Measurements from ENCODE around the gene SLC10A1.
"Not testable (repeated sequence)": the region's sequence is repeated elsewhere in the genome, so short reads cannot be mapped to it uniquely, and the experiment has no call there.

The SLC10A1 gene

DNA sequence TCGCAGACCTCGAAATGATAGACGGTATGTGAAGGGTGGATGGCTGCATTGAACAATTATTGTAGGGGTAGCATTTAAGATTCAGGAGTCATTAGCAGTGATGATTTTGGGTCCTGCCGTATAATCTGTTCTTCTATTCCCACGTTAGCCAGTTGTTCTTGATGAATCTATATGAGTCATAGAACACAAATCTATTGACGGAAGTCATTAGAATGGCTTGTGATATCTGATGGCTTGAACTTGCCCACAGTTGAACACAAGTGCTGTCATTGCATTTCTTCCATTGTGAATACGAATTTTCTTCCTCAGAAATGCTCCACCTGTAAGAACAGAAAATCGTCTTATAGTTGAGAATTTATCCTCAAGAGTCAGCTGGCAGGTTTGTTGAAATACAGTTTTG, 28.2 kb downstream of the SLC10A1 start:
- DNase-seq, result no peak

DNA sequence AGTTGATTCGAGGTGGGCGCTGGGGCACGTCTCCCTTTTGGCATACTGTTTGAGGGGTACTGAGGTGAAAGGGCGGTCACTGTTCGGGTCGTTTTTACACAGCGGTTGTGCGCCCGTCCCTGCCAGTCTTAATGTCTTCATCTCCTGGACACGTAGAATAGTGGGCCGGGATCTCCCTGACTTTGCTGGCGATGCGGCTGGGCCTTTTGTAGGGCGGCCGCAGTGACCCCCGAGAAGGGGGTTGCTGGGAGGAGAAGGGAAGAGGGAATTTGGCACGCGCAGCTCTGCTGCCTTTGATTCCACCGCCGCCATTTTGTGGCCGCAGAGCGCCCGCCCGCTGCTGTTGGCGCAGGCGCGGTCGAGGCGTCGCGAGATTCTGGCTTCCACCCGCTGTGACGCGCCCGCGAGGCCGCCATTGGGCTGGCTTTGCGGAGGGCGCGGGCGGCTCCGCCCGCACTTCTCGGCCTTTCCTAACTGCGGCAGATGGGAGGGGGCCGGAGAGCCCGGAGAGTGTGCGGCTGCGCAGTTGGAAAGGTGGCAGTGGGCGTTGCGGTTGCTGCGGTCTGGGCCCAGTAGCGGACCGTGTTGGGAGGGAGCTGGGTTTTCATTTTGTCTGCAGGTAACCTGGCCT, 29.6 kb downstream of the SLC10A1 start:
- DNase-seq, result peak; percentile 84

DNA sequence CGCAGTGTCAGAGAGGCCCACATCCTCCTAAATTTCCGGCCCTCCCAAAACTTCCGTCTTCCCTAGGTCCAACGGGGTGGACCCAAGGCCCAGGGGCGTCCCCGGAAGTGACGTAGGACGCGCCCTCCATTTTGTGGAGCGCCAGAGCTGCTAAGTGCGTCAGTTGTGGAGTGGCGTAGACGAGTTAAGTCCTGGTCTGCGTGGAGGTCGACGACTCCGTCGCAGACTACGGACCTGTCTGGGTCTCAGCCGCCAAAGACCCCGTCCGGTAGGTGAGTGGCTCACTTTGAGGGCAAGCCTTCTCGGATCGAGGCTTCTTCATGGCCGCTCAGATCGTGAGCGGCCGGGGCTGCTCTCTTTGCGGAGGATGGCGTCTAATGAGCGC, 30.1 kb downstream of the SLC10A1 start, which contains the start of gene SRSF5:
SRSF5 (plus strand) TSS at position 159 of the 385 bp plus-strand sequence. CDS start 1,015 bp downstream, outside the sequence.
- peak; percentile 90 for DNase-seq

DNA sequence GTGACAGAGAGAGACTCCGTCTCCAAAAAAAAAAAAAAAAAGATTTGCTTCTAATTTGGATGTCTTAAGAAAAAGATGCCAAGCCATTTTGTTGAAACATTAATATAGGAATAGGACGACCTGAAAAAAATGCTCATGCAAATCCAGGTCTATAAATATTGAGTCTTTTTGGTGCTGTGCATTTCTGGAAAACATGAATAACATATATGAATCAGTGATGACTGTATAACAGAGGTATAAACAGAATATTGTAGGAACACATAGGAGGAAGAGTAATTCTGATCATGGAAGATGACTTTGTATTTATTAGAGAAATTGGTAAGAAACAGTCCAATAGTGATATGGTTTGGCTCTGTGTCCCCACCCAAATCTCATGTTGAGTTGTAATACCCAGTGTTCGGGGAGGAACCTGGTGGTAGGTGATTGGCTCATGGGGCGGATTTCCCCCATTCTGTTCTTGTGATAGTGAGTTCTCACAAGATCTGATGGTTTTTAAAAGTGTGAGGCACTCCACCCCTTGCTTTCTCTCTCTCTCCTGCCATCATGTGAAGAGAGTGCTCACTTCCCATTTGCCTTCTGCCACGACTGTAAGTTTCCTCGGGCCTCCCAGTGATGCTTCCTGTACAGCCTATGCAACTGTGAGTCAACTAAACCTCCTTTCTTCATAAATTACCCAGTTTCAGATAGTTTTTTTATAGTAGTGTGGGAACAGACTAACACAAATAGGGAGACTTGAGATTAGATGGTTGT, 33.1 kb downstream of the SLC10A1 start:
- no peak for DNase-seq

DNA sequence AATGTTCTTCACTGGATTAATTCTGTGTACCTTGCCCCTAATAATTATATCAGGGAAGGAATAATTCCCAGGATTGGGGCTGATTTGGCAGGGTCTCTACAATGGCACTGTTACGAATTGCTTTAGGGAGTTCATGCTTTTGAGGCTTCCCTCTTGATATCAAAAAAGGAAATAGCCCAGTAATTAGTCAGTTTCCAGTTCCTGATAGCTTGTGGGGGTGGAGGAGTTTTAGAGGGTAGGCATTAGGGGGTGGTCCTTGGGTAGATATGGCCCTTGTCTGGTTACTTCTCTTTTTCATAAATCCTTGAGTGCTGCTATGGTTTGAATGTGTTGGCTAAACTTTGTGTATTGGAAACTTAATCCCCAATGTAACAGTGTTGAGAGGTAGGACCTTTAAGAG, 36.2 kb downstream of the SLC10A1 start:
- no peak for DNase-seq

DNA sequence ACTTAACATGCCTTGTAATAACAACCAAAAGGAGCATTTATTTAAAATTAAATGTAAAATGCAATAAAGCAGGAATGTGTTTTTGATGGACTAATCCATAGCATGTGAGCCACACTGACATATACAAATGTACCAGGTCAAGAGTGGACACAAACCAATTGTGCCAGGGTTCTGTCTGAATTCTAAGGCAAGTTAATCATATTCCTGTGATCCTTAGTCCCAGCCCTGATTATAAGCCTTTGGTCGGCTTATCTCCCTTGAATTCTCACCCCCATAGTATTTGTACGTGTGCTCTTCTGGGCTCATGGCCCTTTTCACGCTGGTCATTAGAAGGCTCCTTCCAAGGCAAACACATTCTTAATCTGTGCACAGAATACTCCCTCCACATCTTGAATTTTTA, 40.7 kb downstream of the SLC10A1 start:
- no peak for DNase-seq

DNA sequence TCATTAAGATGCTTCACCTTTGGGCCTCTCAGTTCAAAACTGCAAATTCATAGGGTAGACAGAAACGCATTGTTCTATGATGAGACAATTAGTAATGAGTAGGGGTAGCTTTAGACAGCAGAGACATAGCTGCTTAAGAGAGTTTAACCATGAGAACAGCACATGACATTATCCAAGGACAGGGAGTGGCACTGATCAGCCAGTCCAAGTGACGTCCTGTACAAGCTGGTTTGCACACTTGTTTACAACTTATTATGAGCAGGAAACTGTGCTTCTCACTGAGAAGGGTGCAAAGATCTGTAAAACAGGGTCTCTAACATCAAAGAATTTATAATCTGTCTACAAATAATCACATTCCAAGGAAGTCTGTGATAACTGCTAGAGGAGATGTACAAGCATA, 41.3 kb downstream of the SLC10A1 start:
- DNase-seq, result no peak

DNA sequence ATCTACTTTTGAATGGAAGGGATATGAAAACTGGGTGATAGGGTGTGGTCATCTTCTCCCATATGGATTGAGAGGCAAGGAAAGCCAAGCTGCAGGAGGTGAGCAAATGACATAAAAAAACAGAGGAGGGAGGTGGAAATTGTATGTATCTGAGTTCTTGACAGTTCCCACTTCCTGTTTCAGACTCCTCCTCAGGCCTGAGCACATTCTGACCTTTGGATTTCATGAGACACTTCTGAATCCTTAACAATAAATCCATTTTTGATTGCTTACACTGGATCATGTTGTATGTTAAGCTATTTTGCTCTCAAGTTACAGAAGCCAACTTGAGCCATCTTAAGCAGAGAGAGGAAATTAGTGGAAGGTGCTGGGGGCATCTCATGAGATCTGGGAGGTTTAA, 41.7 kb downstream of the SLC10A1 start:
- no peak for DNase-seq

DNA sequence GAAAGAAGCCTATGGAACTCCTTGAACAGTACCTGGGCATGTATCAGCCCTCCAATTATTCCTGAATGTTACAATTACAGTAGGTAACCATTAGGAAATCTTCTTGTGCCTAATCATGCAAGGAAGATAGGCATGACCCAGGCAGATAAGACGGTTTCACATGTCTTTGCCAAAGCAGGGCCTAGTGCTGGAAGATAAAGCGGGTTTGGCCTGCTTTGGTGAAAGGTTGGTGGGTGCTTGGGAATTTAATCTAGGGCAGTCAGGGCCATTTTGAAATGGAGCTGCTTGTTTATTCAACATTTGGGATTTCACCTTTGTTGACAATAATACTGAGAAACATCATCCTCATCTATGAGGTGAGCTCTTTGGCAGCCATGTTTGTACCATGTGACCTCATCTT, 42.6 kb downstream of the SLC10A1 start:
- no peak for DNase-seq

DNA sequence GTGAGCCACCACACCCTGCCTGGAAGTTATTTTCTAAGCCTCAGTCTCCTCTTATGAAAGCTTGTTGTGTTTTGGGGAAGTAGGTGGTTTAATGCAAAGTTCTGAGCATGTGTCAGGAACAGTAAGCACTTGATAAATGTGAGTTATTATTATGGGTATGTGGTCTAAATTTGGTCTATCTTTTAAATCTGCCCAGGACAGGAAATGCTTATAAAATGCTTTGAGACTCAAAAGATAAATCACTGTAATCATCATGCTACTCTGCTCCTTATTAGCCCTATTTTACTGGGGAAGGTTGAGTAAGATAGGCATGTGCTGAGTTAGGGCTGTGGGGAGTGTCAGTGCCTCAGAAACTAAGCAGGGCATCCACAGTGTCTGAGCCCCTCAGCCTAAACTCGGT, 43.2 kb downstream of the SLC10A1 start:
- DNase-seq, result no peak

DNA sequence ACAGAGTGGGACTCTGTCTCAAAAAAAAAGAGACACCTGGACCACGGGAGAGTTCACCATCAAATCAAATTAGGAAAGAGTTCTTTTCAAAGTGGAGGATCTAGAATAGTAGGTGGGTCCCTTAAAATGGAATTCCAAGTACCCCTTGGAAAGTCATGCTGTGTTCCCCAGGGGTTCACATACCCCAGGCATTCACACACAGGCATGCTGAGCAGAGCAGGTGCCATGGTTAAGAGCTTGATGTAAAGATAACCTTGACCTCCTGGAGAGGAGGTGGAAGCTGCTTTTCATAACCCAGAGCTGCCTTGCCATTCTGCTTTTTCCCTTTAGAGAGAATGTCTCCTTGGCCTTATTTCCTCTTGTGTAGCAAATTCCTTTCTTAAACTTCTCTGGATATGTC, 44.3 kb downstream of the SLC10A1 start:
- no peak for DNase-seq

DNA sequence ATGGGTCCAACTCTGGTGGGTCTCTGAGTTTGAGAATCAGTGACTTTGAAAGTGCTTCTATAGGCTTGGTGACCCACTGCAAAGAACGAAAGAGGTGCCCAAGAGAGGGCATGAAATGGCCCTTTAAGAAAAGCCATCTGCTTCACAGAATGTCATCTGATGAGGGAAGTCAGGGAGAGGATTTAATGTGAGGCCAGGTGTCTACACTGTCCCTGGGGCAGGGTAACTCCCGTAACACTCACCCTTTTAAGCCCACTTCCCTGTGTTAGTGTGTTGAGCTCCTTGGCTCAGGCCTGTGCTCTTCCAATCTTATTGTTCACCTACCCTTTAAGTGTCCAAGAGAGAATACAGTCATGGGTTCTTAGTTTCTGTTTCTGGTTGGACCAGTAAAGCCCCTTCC, 46.5 kb downstream of the SLC10A1 start:
- DNase-seq, result no peak

DNA sequence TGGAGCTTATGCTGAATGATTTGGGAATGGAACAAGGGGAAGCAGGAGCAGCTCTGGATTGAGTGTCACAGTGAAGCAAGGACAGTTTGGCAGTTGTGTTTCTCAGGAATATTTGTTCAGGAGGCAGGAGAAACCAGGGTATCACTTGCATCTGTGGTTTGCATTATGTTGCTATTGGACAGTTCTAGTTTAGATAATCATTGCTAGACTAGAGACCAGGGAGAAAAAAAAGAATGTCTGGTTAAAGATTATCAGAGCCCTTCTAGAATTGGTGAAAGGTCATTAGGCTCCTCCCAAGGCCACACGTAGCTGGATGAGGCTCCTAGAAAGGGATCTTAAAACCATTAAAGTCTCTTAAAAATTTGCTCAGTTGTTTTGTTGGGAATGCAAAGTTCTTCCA, 47.1 kb downstream of the SLC10A1 start:
- DNase-seq, result no peak

DNA sequence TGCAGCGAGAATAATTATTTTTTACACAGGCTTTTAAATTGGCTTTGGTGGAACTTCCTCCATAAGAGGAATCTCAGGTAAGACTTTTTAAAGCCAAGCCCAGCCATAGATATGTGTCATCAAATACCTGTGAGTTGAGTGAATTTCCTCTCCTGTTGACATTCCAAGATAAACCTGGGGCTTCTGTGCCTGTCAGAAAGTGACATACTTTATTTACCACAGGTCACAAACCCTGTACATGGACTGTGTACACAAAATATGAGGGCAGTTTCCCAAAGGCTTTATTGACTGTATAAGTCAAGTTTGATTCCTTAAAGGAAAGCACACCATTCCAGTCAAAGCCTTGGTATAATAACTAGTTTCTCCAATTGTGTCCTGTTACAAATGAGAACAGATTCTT, 56.0 kb downstream of the SLC10A1 start:
- DNase-seq, result no peak

DNA sequence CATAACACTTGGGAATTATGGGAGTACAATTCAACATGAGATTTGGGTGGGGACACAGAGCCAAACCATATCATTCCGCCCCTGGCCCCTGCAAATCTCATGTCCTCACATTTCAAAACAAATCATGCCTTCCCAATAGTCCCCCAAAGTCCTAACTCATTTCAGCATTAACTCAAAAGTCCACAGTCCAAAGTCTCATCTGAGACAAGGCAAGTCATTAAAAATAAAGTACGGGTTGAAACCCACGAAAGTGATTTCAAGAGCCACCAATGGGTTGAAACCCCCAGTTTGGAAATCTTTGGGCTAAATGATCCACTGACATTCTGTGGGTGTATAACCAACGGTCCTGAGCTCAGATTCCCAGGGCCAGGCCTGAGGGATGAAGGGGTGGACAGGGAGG, 60.6 kb downstream of the SLC10A1 start:
- DNase-seq, result not testable (repeated sequence)

DNA sequence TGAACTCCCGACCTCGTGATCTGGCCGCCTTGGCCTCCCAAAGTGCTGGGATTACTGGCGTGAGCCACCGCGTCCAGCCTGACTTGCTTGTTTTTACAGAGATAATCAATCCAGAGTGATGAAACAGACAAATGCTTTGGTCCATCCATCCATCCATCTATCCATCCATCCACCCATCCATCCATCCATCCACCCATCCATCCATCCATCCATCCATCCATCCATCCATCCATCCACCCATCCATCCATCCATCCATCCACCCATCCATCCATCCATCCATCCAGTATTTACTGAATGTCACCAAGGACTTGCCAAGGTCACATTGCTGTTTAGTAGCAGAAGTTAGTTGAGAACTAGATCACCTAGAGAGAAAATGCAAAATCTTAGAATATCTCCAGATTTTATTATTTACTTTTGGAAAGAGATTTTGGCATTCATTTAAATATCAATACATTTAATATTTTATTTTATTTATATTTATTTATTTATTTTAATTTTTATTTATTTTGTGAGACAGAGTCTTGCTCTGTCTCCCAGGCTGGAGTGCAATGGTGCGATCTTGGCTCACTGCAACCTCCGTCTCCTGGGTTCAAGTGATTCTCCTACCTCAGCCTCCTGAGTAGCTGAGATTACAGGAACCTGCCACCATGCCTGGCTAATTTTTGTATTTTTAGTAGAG, 65.0 kb downstream of the SLC10A1 start:
- not testable (repeated sequence) for DNase-seq

DNA sequence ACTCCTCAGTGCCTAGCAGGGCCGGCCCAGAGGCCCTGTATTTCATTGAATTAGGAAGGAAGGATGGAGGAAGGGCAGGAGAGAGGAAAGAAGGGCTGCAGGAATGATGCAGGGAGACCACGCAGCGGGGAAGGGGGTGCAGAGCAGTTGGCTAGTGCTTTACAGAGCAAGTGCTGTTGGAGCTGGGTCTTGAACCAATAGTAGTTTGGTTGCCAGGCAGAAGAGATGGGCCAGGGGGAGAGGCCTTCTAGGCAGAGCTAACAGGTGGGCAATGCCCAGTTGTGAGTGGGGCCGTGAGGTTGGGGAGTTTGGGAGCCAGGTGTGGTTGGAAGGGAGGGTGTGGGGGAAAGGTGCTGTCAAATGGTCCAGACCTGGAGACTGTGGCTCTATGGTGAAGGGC, 69.2 kb downstream of the SLC10A1 start:
- DNase-seq, result no peak

DNA sequence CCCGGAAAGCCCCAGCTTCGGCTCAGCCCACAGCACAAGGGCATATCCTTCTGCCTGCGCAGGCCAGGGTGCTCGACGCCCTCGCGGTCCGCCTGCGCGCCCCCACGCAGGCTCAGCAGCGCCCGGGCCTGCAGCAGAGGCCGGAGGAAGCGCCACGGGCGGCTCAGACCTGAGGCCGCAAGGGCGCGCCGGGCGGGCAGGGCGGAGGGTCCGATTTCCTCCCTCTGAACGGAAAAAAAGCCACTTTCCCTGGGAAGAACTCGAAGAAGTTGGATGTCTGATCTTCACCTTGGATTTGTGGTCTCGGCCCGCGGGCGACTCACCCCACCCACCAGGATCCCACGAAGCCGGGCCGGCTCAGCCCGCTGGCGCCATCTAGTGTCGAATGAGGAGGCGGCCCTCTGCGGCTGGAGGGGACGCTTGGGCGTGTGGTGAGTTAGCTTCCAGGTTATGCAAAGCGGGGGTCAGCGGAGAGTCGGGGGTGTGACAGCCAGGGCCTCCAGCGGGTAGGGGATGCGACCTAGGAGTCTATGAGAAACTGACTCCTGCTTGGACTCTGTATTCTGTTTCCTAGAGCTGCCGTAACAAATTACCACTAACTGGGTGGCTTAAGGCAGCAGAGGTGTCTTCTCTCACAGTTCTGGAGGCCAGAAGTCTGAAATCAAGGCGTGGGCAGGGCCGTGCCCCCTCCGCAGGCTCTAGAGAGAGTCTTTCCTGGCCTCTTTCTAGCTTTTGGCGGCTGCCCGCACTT, 70.1 kb downstream of the SLC10A1 start:
- DNase-seq, result peak; percentile 9
